Vagina (tissue), 2 donors: ENCODE data around the gene SLC9A7. TPM values are rescaled to one million over a fixed set of nuclear protein-coding genes. Genes with fewer than 3 reads are reported as not detected.

Experiments
- DNase-seq, 2 donors: peaks; one replicate each; pipeline ENCODE4 v3.0.0-alpha.2; 2017; ENCODE audit errors: extremely low spot score in 2 of 2
- H3K27ac ChIP-seq: fragments of 200-600 bp; sonication (generic); one replicate; pipeline ENCODE4 v1.5.1; 2019
- H3K27me3 ChIP-seq: fragments of 200-600 bp; sonication (generic); one replicate; pipeline ENCODE4 v1.5.1; 2019
- H3K36me3 ChIP-seq, 2 donors: fragments of 200-600 bp; sonication (generic); one replicate each; pipeline ENCODE4 v1.5.1; 2017 to 2019
- H3K4me1 ChIP-seq: fragments of 200-600 bp; sonication (generic); one replicate; pipeline ENCODE4 v1.5.1; 2019
- H3K4me3 ChIP-seq, 2 donors: fragments of 200-600 bp; sonication (generic); 1 replicate in 1 of 2; 2 replicates in 1 of 2; pipeline ENCODE4 v1.5.1; 2016 to 2019
- H3K9me3 ChIP-seq: fragments of 200-600 bp; sonication (generic); one replicate; pipeline ENCODE4 v1.5.1; 2019
- CTCF ChIP-seq, 3 experiments: fragments of 450-650 bp in 2 of 3; fragments of 200-600 bp in 1 of 3; sonication (generic) in 1 of 3; IDR thresholded peaks; one replicate each; pipeline ENCODE4 v1.5.1; 2017 to 2019; ENCODE audit warnings: antibody characterized with exemption in 3 of 3, mild to moderate bottlenecking in 2 of 3, moderate library complexity in 2 of 3
- POLR2A ChIP-seq, 2 donors: fragments of 450-650 bp; IDR thresholded peaks; one replicate each; pipeline ENCODE4 v1.6.1; 2017; ENCODE audit warnings: antibody characterized with exemption in 2 of 2, mild to moderate bottlenecking in 2 of 2, moderate library complexity in 2 of 2
- POLR2AphosphoS5 ChIP-seq, 2 donors: sonication (generic); formaldehyde crosslinking; IDR thresholded peaks; one replicate each; pipeline ENCODE4 v1.9.0; 2017; ENCODE audit warnings: antibody characterized with exemption in 2 of 2, mild to moderate bottlenecking in 2 of 2, low read depth in 1 of 2; ENCODE audit not compliant: insufficient read depth in 1 of 2
- intact Hi-C: fragments of 100-400 bp; cut with DNase I; formaldehyde crosslinking; loops from one replicate; pipeline ENCODE4 v1.15.1; 2023
- total RNA-seq: library from RNA; depleted of rRNA; stranded (reverse); fragments of >200 nt; gene quantifications from one replicate; pipeline ENCODE4 v1.2.3, GENCODE V29; 2016

The SLC9A7 gene
- total RNA-seq, 1 donor from 2014 or later = 4.2 TPM

GRCh38 chrX:46695491-46695890 lies 63.4 kb downstream of the SLC9A7 start:
- no peak overlapping the region for H3K27ac ChIP-seq
- H3K4me3 ChIP-seq = no peak overlapping the region
- no peaks in the 10 kb centered on the region for H3K9me3 ChIP-seq
- H3K27me3 ChIP-seq = no peaks in the 10 kb centered on the region
- H3K4me1 ChIP-seq = no peaks in the 10 kb centered on the region
- DNase-seq = no peak
- TF ChIP-seq POLR2A (IDR thresholded peaks at IDR 0.05) (no peak), CTCF (IDR thresholded peaks at IDR 0.05) (no peak), POLR2AphosphoS5 (IDR thresholded peaks at IDR 0.05; ENCODE audit: insufficient read depth in 1 of 2, low read depth in 1 of 2) (no peak)
- intact Hi-C loops = no loop called here
- no peaks in the 10 kb centered on the region for H3K36me3 ChIP-seq

- DNase-seq = no peak
- H3K4me3 ChIP-seq = no peak overlapping the region
- no peaks in the 10 kb centered on the region for H3K36me3 ChIP-seq
- intact Hi-C loops = no loop called here
- H3K27me3 ChIP-seq = no peaks in the 10 kb centered on the region
- no peak overlapping the region for H3K27ac ChIP-seq
- H3K9me3 ChIP-seq = no peaks in the 10 kb centered on the region
- H3K4me1 ChIP-seq = no peaks in the 10 kb centered on the region
- TF ChIP-seq CTCF (IDR thresholded peaks at IDR 0.05) (no peak), POLR2A (IDR thresholded peaks at IDR 0.05) (no peak), POLR2AphosphoS5 (IDR thresholded peaks at IDR 0.05; ENCODE audit: insufficient read depth in 1 of 2, low read depth in 1 of 2) (no peak)
Observed at GRCh38 chrX:46694549-46694948, 64.4 kb downstream of the SLC9A7 start.

GRCh38 chrX:46693149-46693548 lies 65.8 kb downstream of the SLC9A7 start:
- no peaks in the 10 kb centered on the region for H3K4me1 ChIP-seq
- H3K9me3 ChIP-seq = no peaks in the 10 kb centered on the region
- no peak overlapping the region for H3K4me3 ChIP-seq
- no peak for DNase-seq
- intact Hi-C loops = no loop called here
- no peak overlapping the region for H3K27ac ChIP-seq
- TF ChIP-seq POLR2AphosphoS5 (IDR thresholded peaks at IDR 0.05; ENCODE audit: insufficient read depth in 1 of 2, low read depth in 1 of 2) (no peak), POLR2A (IDR thresholded peaks at IDR 0.05) (no peak), CTCF (IDR thresholded peaks at IDR 0.05) (no peak)
- no peaks in the 10 kb centered on the region for H3K36me3 ChIP-seq
- H3K27me3 ChIP-seq = no peaks in the 10 kb centered on the region

GRCh38 chrX:46690818-46691217 lies 68.1 kb downstream of the SLC9A7 start:
- no peaks in the 10 kb centered on the region for H3K36me3 ChIP-seq
- DNase-seq = no peak
- TF ChIP-seq POLR2AphosphoS5 (IDR thresholded peaks at IDR 0.05; ENCODE audit: insufficient read depth in 1 of 2, low read depth in 1 of 2) (no peak), POLR2A (IDR thresholded peaks at IDR 0.05) (no peak), CTCF (IDR thresholded peaks at IDR 0.05) (no peak)
- no peak overlapping the region for H3K27ac ChIP-seq
- H3K4me1 ChIP-seq = no peaks in the 10 kb centered on the region
- H3K4me3 ChIP-seq = no peak overlapping the region
- H3K9me3 ChIP-seq = no peaks in the 10 kb centered on the region
- H3K27me3 ChIP-seq = no peaks in the 10 kb centered on the region
- intact Hi-C loops = no loop called here

GRCh38 chrX:46687619-46688018 lies 71.3 kb downstream of the SLC9A7 start:
- no peaks in the 10 kb centered on the region for H3K36me3 ChIP-seq
- H3K4me3 ChIP-seq = no peak overlapping the region
- no peak for DNase-seq
- intact Hi-C loops = no loop called here
- no peaks in the 10 kb centered on the region for H3K9me3 ChIP-seq
- H3K27ac ChIP-seq = no peak overlapping the region
- H3K27me3 ChIP-seq = no peaks in the 10 kb centered on the region
- TF ChIP-seq POLR2AphosphoS5 (IDR thresholded peaks at IDR 0.05; ENCODE audit: insufficient read depth in 1 of 2, low read depth in 1 of 2) = no peak
- TF ChIP-seq POLR2A (IDR thresholded peaks at IDR 0.05) = no peak
- TF ChIP-seq CTCF (IDR thresholded peaks at IDR 0.05) = no peak
- no peaks in the 10 kb centered on the region for H3K4me1 ChIP-seq
